Endometrial microvascular endothelial cells (primary cell): ENCODE measurements around the gene RASGRP1. TPM values are rescaled to one million over a fixed set of nuclear protein-coding genes. Genes with fewer than 3 reads are reported as not detected.

Experiments used
- in situ Hi-C: cut with HindIII; loops from 2 replicates; pipeline ENCODE4 v1.10.0; 2017; ENCODE audit warnings: low sequenced_read_pairs, low pct_unique_long_range_greater_than_20kb; ENCODE audit errors: inconsistent ontology term
- total RNA-seq: library from RNA; depleted of rRNA; stranded (reverse); fragments of >200 nt; gene quantifications from one replicate; pipeline ENCODE4 v1.2.3, GENCODE V29; 2015; ENCODE audit errors: inconsistent ontology term

The RASGRP1 gene
- total RNA-seq, 1 donor from 2014 or later = not detected

DNA sequence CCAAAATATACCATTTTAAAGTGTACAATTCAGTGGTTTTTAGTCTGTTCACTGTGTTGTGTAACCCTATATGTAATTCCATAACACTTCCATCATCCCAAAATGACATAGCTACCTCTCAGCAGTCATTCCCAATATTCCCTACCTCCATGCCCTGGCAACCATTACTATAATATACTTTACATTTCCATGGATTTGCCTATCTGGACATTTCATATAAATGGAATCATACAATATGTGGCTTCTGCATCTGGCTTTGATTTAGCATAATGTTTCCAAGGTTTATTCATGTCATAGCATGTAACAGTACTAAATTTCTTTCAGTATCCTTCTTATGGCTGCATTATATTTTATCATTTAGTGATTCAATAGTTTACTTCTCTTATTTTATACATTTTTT is 85.3 kb downstream of the RASGRP1 start:
- in situ Hi-C loops = no loop called here

DNA sequence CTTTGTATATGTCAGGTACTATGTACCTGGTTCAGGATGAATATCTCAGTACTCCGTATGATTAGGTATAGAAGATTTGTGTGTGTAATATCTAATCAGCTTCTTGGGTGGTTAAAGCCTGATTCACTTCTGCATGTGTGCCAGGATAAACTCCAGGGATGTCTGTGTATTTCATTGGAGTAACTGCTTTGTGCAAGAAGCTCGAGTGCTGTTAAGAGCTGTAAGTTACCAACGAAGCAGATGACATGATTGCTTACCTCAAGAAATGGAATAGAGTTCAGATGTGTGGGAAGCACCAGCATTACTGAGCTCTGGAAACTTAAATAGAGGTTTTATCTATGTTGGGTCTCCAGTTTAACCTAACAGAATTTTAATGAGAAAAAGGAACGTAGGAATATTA is 87.0 kb downstream of the RASGRP1 start:
- in situ Hi-C loops = no loop called here

- in situ Hi-C loops = no loop called here
Observed at GRCh38 chr15:38476120-38476519, 88.5 kb downstream of the RASGRP1 start.

GRCh38 chr15:38475361-38475760 is 89.3 kb downstream of the RASGRP1 start:
- in situ Hi-C loops = no loop called here

- in situ Hi-C loops = no loop called here
Observed at GRCh38 chr15:38474155-38474757, 90.4 kb downstream of the RASGRP1 start.

GRCh38 chr15:38471974-38472373 is 92.6 kb downstream of the RASGRP1 start:
- in situ Hi-C loops = no loop called here

- in situ Hi-C loops = no loop called here
Observed at GRCh38 chr15:38470816-38471215, 93.8 kb downstream of the RASGRP1 start.

- in situ Hi-C loops = no loop called here
Observed at GRCh38 chr15:38464675-38465074, 99.9 kb downstream of the RASGRP1 start.

- in situ Hi-C loops = no loop called here
Observed at GRCh38 chr15:38463893-38464292, 100.7 kb downstream of the RASGRP1 start.

DNA sequence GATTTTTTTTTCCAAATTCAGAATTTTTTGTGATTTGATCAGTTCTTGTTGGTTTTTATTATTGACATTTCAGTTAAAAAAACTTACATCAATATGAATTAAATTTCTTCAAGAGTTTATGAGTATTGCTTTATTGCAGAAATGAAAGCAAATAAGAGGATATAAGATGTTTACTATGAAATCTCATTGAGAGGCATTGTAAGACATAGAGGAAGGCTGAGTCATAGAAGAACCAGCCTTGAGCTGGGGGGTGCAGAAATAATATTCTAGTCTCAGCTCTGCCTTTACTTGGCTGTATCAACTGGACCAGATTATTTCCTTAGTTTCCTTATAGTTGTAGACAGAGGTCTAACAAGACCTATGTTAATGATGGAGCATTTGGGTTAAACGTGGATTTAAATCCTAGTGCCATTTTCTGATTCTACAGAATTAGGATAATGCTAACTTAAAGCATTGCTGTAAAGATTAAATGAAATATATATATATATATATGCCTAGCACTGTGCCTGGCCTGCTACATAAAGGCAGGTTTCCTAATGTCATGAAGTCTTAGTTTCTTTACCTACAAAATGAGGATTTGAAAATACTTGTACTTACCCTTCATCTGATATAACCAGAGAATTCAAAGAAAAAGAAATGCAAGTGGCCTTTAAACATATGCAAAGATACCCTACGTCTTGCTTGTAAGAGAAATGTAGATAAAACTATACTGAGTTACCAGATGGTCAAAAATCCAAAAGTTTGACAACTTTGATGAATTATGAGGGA is 103.4 kb downstream of the RASGRP1 start:
- in situ Hi-C loops = no loop called here

- in situ Hi-C loops = no loop called here
Observed at GRCh38 chr15:38460543-38460942, 104.1 kb downstream of the RASGRP1 start.

- in situ Hi-C loops = no loop called here
Observed at GRCh38 chr15:38459480-38459879, 105.1 kb downstream of the RASGRP1 start.

DNA sequence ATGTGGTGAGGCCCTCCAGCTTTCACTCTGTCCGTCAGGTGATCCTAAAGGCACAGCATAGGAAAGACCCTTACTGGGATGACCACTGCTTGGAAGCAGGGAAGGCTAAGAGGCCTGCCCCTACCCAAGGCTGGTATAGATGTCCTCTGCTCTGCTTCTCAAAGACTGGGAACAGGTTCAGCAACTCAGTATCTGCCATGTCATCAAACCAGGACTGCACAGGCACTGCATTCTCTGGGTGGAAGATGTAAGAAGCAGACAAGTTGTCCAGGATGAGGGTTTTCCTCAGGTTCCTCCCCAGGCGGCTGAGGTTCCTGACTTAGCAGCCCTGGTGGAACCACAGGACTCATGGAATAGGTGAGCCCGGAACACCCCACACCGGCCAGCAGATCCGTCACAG is 106.0 kb downstream of the RASGRP1 start:
- in situ Hi-C loops = no loop called here

DNA sequence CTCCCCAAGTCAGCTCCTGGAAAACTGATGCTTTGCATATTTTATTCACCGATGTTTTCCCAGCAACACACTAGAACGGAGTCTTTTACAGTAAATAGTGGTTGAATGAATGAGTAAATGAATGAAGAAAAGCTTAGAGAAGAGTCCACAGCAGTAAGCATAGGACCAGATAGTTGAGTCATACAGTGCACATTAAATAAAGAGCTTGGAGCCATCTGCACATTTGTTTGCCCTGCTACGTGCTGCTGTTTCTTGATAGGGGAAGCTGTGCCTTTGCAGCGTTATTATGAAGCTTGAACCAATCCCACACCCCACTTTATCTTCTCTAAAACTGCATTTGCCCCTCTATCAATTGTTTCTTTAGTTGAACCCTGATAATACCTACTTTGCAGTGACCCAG is 109.5 kb downstream of the RASGRP1 start:
- in situ Hi-C loops = no loop called here

- in situ Hi-C loops = no loop called here
Observed at GRCh38 chr15:38454696-38455090, 109.9 kb downstream of the RASGRP1 start.

GRCh38 chr15:38453971-38454695 is 110.5 kb downstream of the RASGRP1 start, which contains the start of gene FAM98B:
Gene FAM98B, plus strand, starts transcription at chr15:38454127. Its CDS starts 35 bp downstream, at chr15:38454162.
- in situ Hi-C loops = no loop called here

DNA sequence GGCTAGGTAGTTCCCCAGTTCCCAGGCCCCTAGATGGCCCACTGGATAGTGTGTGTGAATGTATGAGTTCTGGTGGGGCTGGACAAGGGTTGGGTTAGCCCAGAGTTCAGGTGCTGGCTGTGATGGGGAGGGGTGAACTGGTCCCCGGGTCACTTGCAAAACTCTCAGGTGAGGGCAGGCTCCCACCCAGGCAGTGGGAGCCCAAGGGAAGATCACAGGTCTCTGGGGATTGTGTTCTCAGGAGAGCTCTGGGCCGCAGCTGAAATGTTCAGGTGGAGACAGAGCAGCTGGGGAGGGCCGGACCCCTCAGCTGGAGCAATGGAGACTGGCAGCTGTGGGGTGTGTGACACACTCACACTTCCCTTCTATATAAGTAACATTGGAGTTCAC is 123.5 kb downstream of the RASGRP1 start:
- in situ Hi-C loops = no loop called here

DNA sequence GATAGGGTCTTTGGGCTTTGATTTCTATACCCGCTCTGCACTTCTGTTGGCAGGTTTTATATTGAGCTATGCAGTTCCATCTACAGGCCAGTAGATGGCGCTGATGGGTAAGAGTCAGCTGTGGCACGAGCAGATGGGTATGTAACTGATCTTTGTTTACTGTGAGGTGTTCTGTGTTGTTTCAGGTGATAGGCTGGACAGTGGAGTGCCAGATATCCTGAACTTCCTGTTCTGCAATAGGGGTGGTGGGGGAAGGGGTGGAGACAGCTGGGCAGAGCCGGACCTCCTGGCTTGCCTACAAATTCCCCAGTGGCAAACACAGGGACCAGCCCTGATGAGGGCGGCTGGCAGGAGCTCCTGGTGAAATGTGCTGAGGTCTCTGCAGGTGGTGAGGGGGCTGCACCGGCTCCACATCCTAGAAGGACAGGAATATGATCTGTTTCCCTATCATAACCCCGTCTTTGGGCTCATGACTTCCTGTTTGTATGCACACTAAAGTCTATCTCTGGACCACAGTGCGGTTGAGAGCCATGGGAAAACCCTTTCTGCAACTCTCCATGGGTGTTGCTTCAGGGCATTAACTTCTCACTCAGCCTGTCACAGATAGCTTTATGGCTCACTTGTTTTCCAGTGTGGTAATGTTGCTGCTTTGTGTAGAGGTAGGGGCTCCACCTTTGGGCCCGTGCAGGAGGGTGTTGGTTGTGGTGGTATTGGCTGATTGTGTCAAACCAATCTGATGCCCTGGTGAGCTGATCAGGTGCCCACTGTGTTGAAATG is 124.1 kb downstream of the RASGRP1 start:
- in situ Hi-C loops = no loop called here
